Endothelial cell of umbilical vein (primary cell): ENCODE results near the gene ATP2B2. TPM values are rescaled to one million over a fixed set of nuclear protein-coding genes. Genes with fewer than 3 reads are reported as not detected.

ENCODE experiments used
- BruUV-seq: library from RNA; stranded (reverse); fragments of 400-500 nt; replicated peaks from 2 replicates; lab custom pipeline; 2021; lab: Mats Ljungman, UMichigan
- CTCF ChIA-PET: fragments of 300-600, 350-600 bp; sonication (Branson Sonifier 250); formaldehyde crosslinking; loops from one replicate; lab custom pipeline; 2021; ENCODE audit warnings: antibody characterized with exemption, inconsistent platforms; lab: Charles Lee
- POLR2A ChIA-PET: fragments of 300-600, 350-600 bp; sonication (Branson Sonifier 250); formaldehyde crosslinking; loops from one replicate; lab custom pipeline; 2021; ENCODE audit warnings: antibody characterized with exemption, inconsistent platforms; lab: Charles Lee
- DNase-seq: peaks from one replicate; pipeline ENCODE4 v3.0.0-alpha.2; 2011; ENCODE audit warnings: low read depth, low spot score
- FAIRE-seq: peaks from 2 replicates; lab custom pipeline; 2011; peaks lifted over from hg19 to GRCh38; lab: Jason Lieb, UNC
- H2AFZ ChIP-seq: 2 replicates; pipeline ENCODE4 v1.6.0; 2012; ENCODE audit warnings: low read depth, low read length, control low read depth, inconsistent platforms
- H3K27ac ChIP-seq: 2 replicates; pipeline ENCODE4 v1.5.1; 2011; ENCODE audit warnings: low read depth, mild to moderate bottlenecking, control low read depth, low read length, moderate library complexity; ENCODE audit not compliant: insufficient read depth
- H3K27me3 ChIP-seq, 2 experiments: 2 replicates each; pipeline versions ENCODE4 v1.6.0 to v1.6.1; 2011; ENCODE audit warnings: low read length in 2 of 2, mixed read lengths in 1 of 2; ENCODE audit not compliant: control insufficient read depth in 2 of 2, insufficient read depth in 2 of 2
- H3K36me3 ChIP-seq, 2 experiments: 2 replicates in 1 of 2; 3 replicates in 1 of 2; pipeline ENCODE4 v1.5.1; 2011; ENCODE audit warnings: low read length in 2 of 2, mild to moderate bottlenecking in 1 of 2, moderate library complexity in 1 of 2; ENCODE audit not compliant: control insufficient read depth in 2 of 2, insufficient read depth in 2 of 2; ENCODE audit errors: extremely low read depth in 1 of 2
- H3K4me1 ChIP-seq: 3 replicates; pipeline ENCODE4 v1.5.1; 2011; ENCODE audit warnings: mild to moderate bottlenecking, low read length; ENCODE audit not compliant: control insufficient read depth, insufficient read depth; ENCODE audit errors: extremely low read depth
- H3K4me2 ChIP-seq: 2 replicates; pipeline ENCODE4 v1.6.1; 2011; ENCODE audit warnings: low read length, control low read depth, mixed read lengths; ENCODE audit not compliant: insufficient read depth
- H3K4me3 ChIP-seq, 3 experiments: fragments of 200-600 bp in 1 of 3; sonication (generic), shearing (Covaris generic) in 1 of 3; replicated peaks in 1 of 3; 2 replicates each; pipeline ENCODE4 v1.5.1; 2011 to 2016; ENCODE audit warnings: control low read depth in 3 of 3, low read length in 3 of 3, mild to moderate bottlenecking in 2 of 3, inconsistent platforms in 1 of 3, low read depth in 1 of 3, moderate library complexity in 1 of 3; ENCODE audit not compliant: insufficient read depth in 1 of 3
- H3K79me2 ChIP-seq: 2 replicates; pipeline ENCODE4 v1.6.0; 2012; ENCODE audit warnings: low read length, inconsistent platforms; ENCODE audit not compliant: control insufficient read depth, insufficient read depth
- H3K9ac ChIP-seq: replicated peaks from 2 replicates; pipeline ENCODE3; 2011; ENCODE audit warnings: low read length, control low read depth; ENCODE audit not compliant: insufficient read depth; ENCODE audit errors: extremely low read depth
- H3K9me1 ChIP-seq: replicated peaks from 3 replicates; pipeline ENCODE4 v1.6.0; 2011; ENCODE audit warnings: mild to moderate bottlenecking, low read length; ENCODE audit not compliant: control insufficient read depth, insufficient read depth; ENCODE audit errors: extremely low read depth
- H3K9me3 ChIP-seq: replicated peaks from 2 replicates; pipeline ENCODE4 v1.5.1; 2012; ENCODE audit warnings: low read length, inconsistent platforms; ENCODE audit not compliant: control insufficient read depth, insufficient read depth
- H4K20me1 ChIP-seq: replicated peaks from 2 replicates; pipeline ENCODE3; 2011; ENCODE audit warnings: mild to moderate bottlenecking, low read length; ENCODE audit not compliant: control insufficient read depth, insufficient read depth; ENCODE audit errors: extremely low read depth
- EZH2 ChIP-seq: IDR thresholded peaks from 2 replicates; pipeline ENCODE4 v1.6.1; 2012; ENCODE audit warnings: borderline replicate concordance, low read depth, mild to moderate bottlenecking, moderate library complexity, low read length, inconsistent platforms; ENCODE audit not compliant: severe bottlenecking
- FOS ChIP-seq: IDR thresholded peaks from 2 replicates; pipeline ENCODE4 v1.6.1; 2011; ENCODE audit warnings: mild to moderate bottlenecking, low read length, moderate library complexity, borderline replicate concordance; ENCODE audit not compliant: insufficient read depth
- GATA2 ChIP-seq: IDR thresholded peaks from 2 replicates; pipeline ENCODE4 v1.7.0; 2011; ENCODE audit warnings: low read depth, mild to moderate bottlenecking, moderate library complexity, mixed read lengths, low read length; ENCODE audit not compliant: insufficient read length, insufficient read depth
- JUN ChIP-seq: IDR thresholded peaks from 2 replicates; pipeline ENCODE4 v1.6.1; 2011; ENCODE audit warnings: borderline replicate concordance, low read depth; ENCODE audit not compliant: insufficient read length, insufficient read depth
- MAX ChIP-seq: IDR thresholded peaks from 2 replicates; pipeline ENCODE4 v1.6.1; 2011; ENCODE audit not compliant: insufficient read depth, insufficient read length
- MYC ChIP-seq: IDR thresholded peaks from one replicate; pipeline ENCODE4 v1.6.1; 2011; ENCODE audit warnings: mild to moderate bottlenecking, low read depth, low read length
- POLR2A ChIP-seq: IDR thresholded peaks from 2 replicates; pipeline ENCODE4 v1.6.1; 2012; ENCODE audit warnings: low read depth, mild to moderate bottlenecking, control low read depth, low read length
- POLR2AphosphoS5 ChIP-seq: IDR thresholded peaks from 2 replicates; pipeline ENCODE4 v1.6.1; 2012; ENCODE audit warnings: low read depth, mild to moderate bottlenecking, control low read depth, low read length, moderate library complexity; ENCODE audit not compliant: insufficient read depth
- dilution Hi-C: fragments of 300-500 bp; cut with MboI; formaldehyde crosslinking; loops from one replicate; pipeline ENCODE4 v1.15.0; 2019; ENCODE audit warnings: low sequenced_read_pairs; ENCODE audit not compliant: extremely low pct_ligation_motif_present
- intact Hi-C: fragments of 100-400 bp; cut with micrococcal nuclease; formaldehyde crosslinking; loops from one replicate; pipeline ENCODE4 v1.10.0; 2022
- polyA plus RNA-seq, 4 experiments: library from polyadenylated mRNA; depleted of rRNA in 3 of 4; stranded (reverse) in 3 of 4; unstranded in 1 of 4; fragments of >200 nt; gene quantifications; 2 replicates each; pipeline versions ENCODE4 v1.2.1 to v1.2.3, GENCODE V29; 2011 to 2012; ENCODE audit warnings: missing spikeins in 1 of 4
- total RNA-seq: library from RNA; stranded (reverse); gene quantifications from 2 replicates; pipeline ENCODE4 v1.2.3, GENCODE V29; 2021
- TF ChIP-seq, protein P1 (sequence below), 2 donors: IDR thresholded peaks; 1 replicate in 1 of 2; 2 replicates in 1 of 2; pipeline ENCODE4 v1.5.1; 2011; ENCODE audit warnings: low read length in 2 of 2, mild to moderate bottlenecking in 2 of 2, moderate library complexity in 2 of 2, control low read depth in 1 of 2, inconsistent platforms in 1 of 2, low read depth in 1 of 2; ENCODE audit not compliant: insufficient read depth in 1 of 2; ENCODE audit errors: extremely low read depth in 1 of 2

Gene ATP2B2
- total and polyA plus RNA-seq, 2 donors (not counting 3 experiments of a cell fraction or from before 2014, with no cell fraction given), result not detected

GRCh38 chr3:10453431-10454163, 51.8 kb downstream of the ATP2B2 start:
- H3K27ac ChIP-seq, result no peak overlapping the region

More at GRCh38 chr3:10453431-10454163, 51.8 kb downstream of the ATP2B2 start:
- no peaks in the 10 kb centered on the region for H3K27me3 ChIP-seq
- no TSS peak for BruUV-seq
- FAIRE-seq (no peak), DNase-seq (no peak)
- no peaks in the 10 kb centered on the region for H4K20me1 ChIP-seq
- H3K9me1 ChIP-seq, result no peaks in the 10 kb centered on the region
- H3K79me2 ChIP-seq, result no peaks in the 10 kb centered on the region
- ChIA-PET POLR2A (no interaction called here), CTCF (no interaction called here)
- H2AFZ ChIP-seq, result no peak overlapping the region
- no peaks in the 10 kb centered on the region for H3K9me3 ChIP-seq
- TF ChIP-seq MYC, result no peak
- no peak for TF ChIP-seq MAX
- no peak for TF ChIP-seq JUN
- no peak for TF ChIP-seq POLR2A
- TF ChIP-seq GATA2, result no peak
- TF ChIP-seq, protein P1, sequence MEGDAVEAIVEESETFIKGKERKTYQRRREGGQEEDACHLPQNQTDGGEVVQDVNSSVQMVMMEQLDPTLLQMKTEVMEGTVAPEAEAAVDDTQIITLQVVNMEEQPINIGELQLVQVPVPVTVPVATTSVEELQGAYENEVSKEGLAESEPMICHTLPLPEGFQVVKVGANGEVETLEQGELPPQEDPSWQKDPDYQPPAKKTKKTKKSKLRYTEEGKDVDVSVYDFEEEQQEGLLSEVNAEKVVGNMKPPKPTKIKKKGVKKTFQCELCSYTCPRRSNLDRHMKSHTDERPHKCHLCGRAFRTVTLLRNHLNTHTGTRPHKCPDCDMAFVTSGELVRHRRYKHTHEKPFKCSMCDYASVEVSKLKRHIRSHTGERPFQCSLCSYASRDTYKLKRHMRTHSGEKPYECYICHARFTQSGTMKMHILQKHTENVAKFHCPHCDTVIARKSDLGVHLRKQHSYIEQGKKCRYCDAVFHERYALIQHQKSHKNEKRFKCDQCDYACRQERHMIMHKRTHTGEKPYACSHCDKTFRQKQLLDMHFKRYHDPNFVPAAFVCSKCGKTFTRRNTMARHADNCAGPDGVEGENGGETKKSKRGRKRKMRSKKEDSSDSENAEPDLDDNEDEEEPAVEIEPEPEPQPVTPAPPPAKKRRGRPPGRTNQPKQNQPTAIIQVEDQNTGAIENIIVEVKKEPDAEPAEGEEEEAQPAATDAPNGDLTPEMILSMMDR (IDR thresholded peaks at IDR 0.05; ENCODE audit: extremely low read depth in 1 of 2, insufficient read depth in 1 of 2, low read depth in 1 of 2, low read length in 2 of 2), result no peak
- no peak for TF ChIP-seq EZH2
- no peak for TF ChIP-seq POLR2AphosphoS5
- no peak for TF ChIP-seq FOS
- intact Hi-C loops, result no loop called here
- H3K4me1 ChIP-seq, result no peaks in the 10 kb centered on the region
- no peaks in the 10 kb centered on the region for H3K36me3 ChIP-seq
- dilution Hi-C loops, result no loop called here
- H3K4me3 ChIP-seq, result no peak overlapping the region
- H3K9ac ChIP-seq, result no peak overlapping the region
- no peak overlapping the region for H3K4me2 ChIP-seq
